Naive thymus-derived CD4-positive, alpha-beta T cell (primary cell): ENCODE data around the gene RPRD1B. TPM values are rescaled to one million over a fixed set of nuclear protein-coding genes. Genes with fewer than 3 reads are reported as not detected.

Experiments
- ATAC-seq: fragments of 150-1000 bp; cut with Tn5 transposase; 2 replicates; pipeline ENCODE4 v1.10.0; 2021; ENCODE audit warnings: mild to moderate bottlenecking, moderate library complexity
- CTCF ChIA-PET: fragments of 350-600 bp; sonication (Branson Sonifier 250); formaldehyde crosslinking; loops from one replicate; lab custom pipeline; 2021; ENCODE audit warnings: antibody characterized with exemption; lab: Charles Lee
- POLR2A ChIA-PET: fragments of 350-600 bp; sonication (Branson Sonifier 250); formaldehyde crosslinking; loops from one replicate; lab custom pipeline; 2021; ENCODE audit warnings: antibody characterized with exemption, inconsistent platforms; lab: Charles Lee
- DNase-seq, 9 donors: peaks; one replicate each; pipeline versions ENCODE4 v3.0.0 to v3.0.0-alpha.2; 2020 to 2022; ENCODE audit warnings: mixed read lengths in 1 of 9
- H3K27ac ChIP-seq: one replicate; pipeline ENCODE4 v1.7.0; 2013; ENCODE audit warnings: mild to moderate bottlenecking, low read depth, low read length, moderate library complexity
- H3K27me3 ChIP-seq, 2 donors: one replicate each; pipeline ENCODE4 v1.7.0; 2013; ENCODE audit warnings: low read length in 2 of 2, mild to moderate bottlenecking in 2 of 2, moderate library complexity in 2 of 2; ENCODE audit not compliant: control insufficient read depth in 2 of 2, insufficient read depth in 2 of 2
- H3K36me3 ChIP-seq, 3 experiments: 1 replicate in 2 of 3; 2 replicates in 1 of 3; pipeline ENCODE4 v1.7.0; 2013; ENCODE audit warnings: low read length in 3 of 3, mild to moderate bottlenecking in 3 of 3, moderate library complexity in 1 of 3; ENCODE audit not compliant: insufficient read depth in 3 of 3, control insufficient read depth in 2 of 3
- H3K4me1 ChIP-seq, 2 donors: one replicate each; pipeline ENCODE4 v1.7.0; 2013; ENCODE audit warnings: low read length in 2 of 2, mild to moderate bottlenecking in 2 of 2, moderate library complexity in 1 of 2; ENCODE audit not compliant: control insufficient read depth in 2 of 2, insufficient read depth in 2 of 2
- H3K4me3 ChIP-seq: 2 replicates; pipeline ENCODE4 v1.7.0; 2013; ENCODE audit warnings: mild to moderate bottlenecking, low read length
- H3K9me3 ChIP-seq, 3 experiments: 1 replicate in 2 of 3; 2 replicates in 1 of 3; pipeline ENCODE4 v1.7.0; 2013; ENCODE audit warnings: low read length in 3 of 3; ENCODE audit not compliant: control insufficient read depth in 2 of 3
- H3K27ac Mint-ChIP-seq, 9 donors: one replicate each; pipeline ENCODE4 v1.8.0; 2020 to 2022; ENCODE audit warnings: mixed read lengths in 9 of 9, mild to moderate bottlenecking in 8 of 9, moderate library complexity in 5 of 9, inconsistent platforms in 2 of 9
- H3K27me3 Mint-ChIP-seq, 5 donors: one replicate each; pipeline ENCODE4 v1.8.0; 2021 to 2022; ENCODE audit warnings: mixed read lengths in 5 of 5, mild to moderate bottlenecking in 1 of 5
- H3K36me3 Mint-ChIP-seq, 5 donors: one replicate each; pipeline ENCODE4 v1.8.0; 2020 to 2022; ENCODE audit warnings: mixed read lengths in 5 of 5, mild to moderate bottlenecking in 3 of 5, inconsistent platforms in 1 of 5
- H3K4me1 Mint-ChIP-seq, 7 donors: one replicate each; pipeline ENCODE4 v1.8.0; 2020 to 2022; ENCODE audit warnings: mixed read lengths in 7 of 7, mild to moderate bottlenecking in 3 of 7, inconsistent platforms in 1 of 7
- H3K4me3 Mint-ChIP-seq, 10 donors: one replicate each; pipeline ENCODE4 v1.8.0; 2020 to 2022; ENCODE audit warnings: mild to moderate bottlenecking in 10 of 10, mixed read lengths in 10 of 10, moderate library complexity in 6 of 10, inconsistent platforms in 2 of 10
- H3K9me3 Mint-ChIP-seq, 11 donors: one replicate each; pipeline ENCODE4 v1.8.0; 2020 to 2022; ENCODE audit warnings: mixed read lengths in 11 of 11, mild to moderate bottlenecking in 4 of 11, inconsistent platforms in 1 of 11, moderate library complexity in 1 of 11
- intact Hi-C, 2 donors: fragments of 100-400 bp; cut with micrococcal nuclease; formaldehyde crosslinking; loops; one replicate each; pipeline ENCODE4 v1.15.1; 2023
- polyA plus RNA-seq, 2 donors: library from polyadenylated mRNA; unstranded; fragments of 300-500 nt; fragmentation: Illumina TruSeq; gene quantifications; one replicate each; pipeline ENCODE4 v1.2.3, GENCODE V29; 2021
- total RNA-seq, 6 experiments: library from RNA in 5 of 6; stranded (reverse) in 5 of 6; gene quantifications; 1 replicate in 5 of 6; 2 replicates in 1 of 6; pipeline ENCODE4 v1.2.3 and lab custom pipeline; 2021 to 2026

RPRD1B gene
- total and polyA plus RNA-seq, 7 experiments from 2014 or later, result 3.4 to 49.1 (median 45.3) TPM

DNA sequence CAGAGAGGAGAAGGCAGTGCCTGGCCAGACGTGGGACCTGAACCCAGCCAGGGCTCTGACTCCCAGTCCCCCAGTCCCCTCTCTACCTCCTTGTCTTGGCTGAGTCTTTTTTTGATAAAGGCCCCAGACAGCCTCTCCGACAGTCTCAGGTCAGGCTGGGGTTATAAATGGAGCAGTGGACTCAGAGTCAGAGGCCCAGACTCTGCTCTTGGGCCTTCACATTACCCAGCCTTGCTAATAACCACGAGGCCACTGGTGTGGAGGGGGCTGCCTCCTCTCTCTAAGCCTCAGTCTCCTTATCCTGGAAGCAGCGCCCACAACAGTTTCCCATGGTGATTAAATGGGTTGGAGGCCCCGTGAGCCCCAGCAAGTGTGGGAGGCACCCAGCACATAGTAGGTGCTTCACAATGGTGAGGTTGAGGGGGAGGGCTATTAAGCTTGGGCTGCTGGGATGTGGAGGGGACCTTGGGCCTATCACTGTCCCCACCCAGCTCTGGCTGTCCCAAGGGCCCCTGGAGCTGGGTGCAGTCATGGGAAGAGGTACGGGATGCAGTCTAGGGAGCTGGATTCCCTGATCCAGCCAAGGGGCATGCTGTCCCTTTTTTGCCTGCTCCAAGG is 95.8 kb downstream of the RPRD1B start:
- no peaks in the 10 kb centered on the region for H3K36me3 Mint-ChIP-seq
- H3K4me3 ChIP-seq, result no peak overlapping the region
- no peak overlapping the region for H3K4me3 Mint-ChIP-seq
- H3K27me3 ChIP-seq, result no peaks in the 10 kb centered on the region
- intact Hi-C loops, result no loop called here
- H3K27me3 Mint-ChIP-seq, result peaks cover 0 to 5% (median 0%) of the 10 kb centered on the region in 5 donors
- no peak overlapping the region for H3K27ac Mint-ChIP-seq
- ChIA-PET POLR2A (no interaction called here), CTCF (no interaction called here)
- H3K9me3 Mint-ChIP-seq, result no peaks in the 10 kb centered on the region
- ATAC-seq, result no peak
- H3K36me3 ChIP-seq, result no peaks in the 10 kb centered on the region
- H3K27ac ChIP-seq, result no peak overlapping the region
- H3K9me3 ChIP-seq, result no peaks in the 10 kb centered on the region
- H3K4me1 Mint-ChIP-seq, result peaks cover 0 to 12% (median 2%) of the 10 kb centered on the region in 7 donors
- no peak for DNase-seq
- H3K4me1 ChIP-seq, result no peaks in the 10 kb centered on the region

DNA sequence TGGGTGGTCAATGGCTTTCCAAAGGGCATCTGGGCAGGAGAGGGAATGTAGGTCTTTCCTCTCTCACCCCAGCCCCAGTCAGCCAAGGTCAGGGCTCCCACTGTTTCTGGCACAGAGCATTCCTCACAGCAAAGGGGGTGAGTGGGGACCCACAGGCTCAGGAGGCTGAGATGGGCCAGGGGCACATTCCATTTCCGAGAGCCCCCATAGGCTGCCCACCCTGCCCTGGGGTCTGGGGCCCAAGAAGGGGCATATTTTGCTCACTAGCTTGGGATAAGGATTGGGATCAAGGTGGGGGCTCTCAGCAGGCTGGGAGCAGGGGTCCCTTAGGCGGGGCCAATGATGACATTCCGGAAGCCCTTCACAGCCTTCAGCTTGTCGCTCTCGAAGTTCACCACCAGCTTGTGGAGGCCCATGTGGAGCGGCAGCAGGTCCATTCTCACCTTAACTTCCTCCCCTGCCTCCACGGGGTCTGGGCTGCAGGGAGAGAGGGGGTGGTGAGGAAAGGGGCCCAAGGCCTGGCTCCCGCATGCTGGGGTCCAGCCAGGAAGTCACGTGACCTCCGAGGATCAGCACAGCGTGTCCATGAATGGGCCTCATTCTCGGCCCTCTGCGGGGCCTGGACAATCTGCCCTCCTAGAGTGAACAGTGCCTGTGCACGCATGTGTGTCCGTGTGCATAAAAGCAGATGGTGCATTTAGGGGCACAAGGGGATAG is 96.5 kb downstream of the RPRD1B start:
- ChIA-PET POLR2A (no interaction called here), CTCF (no interaction called here)
- DNase-seq (no peak), ATAC-seq (no peak)
- Histone ChIP-seq H3K27me3 (no peaks in the 10 kb centered on the region), H3K9me3 (no peaks in the 10 kb centered on the region), H3K4me3 (no peak overlapping the region), H3K4me1 (no peaks in the 10 kb centered on the region), H3K27ac (no peak overlapping the region), H3K36me3 (no peaks in the 10 kb centered on the region)
- Mint-ChIP-seq H3K27ac (no peak overlapping the region), H3K4me3 (no peak overlapping the region), H3K27me3 (peaks cover 0 to 5% (median 0%) of the 10 kb centered on the region in 5 donors), H3K36me3 (no peaks in the 10 kb centered on the region), H3K9me3 (no peaks in the 10 kb centered on the region), H3K4me1 (peaks cover 0 to 19% (median 5%) of the 10 kb centered on the region in 7 donors)
- intact Hi-C loops, result no loop called here

DNA sequence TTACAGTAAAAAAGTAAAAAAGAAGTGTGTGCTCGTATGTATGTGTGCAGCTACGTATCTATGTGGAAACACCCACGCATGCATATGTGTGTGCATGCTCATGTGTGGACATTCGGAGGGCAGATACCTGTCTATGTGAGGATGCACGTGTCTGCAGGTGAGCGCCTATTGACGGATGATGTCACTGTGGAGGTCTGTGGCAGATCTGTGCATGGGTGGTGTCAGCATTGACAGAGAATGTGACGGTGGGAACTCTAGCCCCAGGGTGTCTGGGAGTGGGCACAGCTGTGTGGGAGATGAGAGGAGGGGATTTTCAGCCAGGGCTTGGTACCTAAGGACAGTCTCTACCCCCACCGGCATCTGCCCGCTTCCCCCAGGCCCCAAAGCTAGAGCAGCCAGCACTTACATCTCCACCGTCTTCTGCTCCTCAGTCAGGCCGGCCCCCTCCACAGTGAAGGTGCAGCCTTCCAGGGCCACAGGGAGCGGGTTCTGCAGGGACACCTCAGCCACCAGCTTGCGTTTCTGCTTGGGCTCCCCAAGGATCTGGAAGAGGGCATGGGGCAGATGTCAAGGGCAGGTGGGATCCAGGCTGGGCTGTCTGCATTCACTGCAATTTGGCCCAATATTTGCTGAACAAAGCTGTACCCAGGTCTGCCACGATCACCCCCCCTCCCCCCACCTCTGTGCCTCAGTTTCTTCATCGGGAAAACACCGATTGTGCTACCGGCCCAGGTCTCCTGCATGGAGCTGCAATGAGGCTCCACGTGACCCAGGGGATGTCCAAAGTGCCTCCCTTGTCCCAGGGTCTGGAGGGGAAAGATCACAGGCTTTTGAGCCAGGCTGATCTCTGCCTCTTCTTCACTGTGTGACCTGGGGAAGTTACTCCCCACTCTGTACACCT is 97.4 kb downstream of the RPRD1B start:
- ATAC-seq (no peak), DNase-seq (no peak)
- no peak overlapping the region for H3K27ac ChIP-seq
- ChIA-PET POLR2A (no interaction called here), CTCF (interaction anchor here (0.6 kb wide), 1 partner anchor 394 kb away, joined by 3 read pairs; no protein-coding TSS in a partner anchor)
- no peak overlapping the region for H3K4me3 Mint-ChIP-seq
- no peak overlapping the region for H3K4me3 ChIP-seq
- H3K4me1 ChIP-seq, result no peaks in the 10 kb centered on the region
- no peak overlapping the region for H3K27ac Mint-ChIP-seq
- H3K27me3 Mint-ChIP-seq, result peaks cover 0 to 5% (median 0%) of the 10 kb centered on the region in 5 donors
- H3K36me3 ChIP-seq, result no peaks in the 10 kb centered on the region
- no peaks in the 10 kb centered on the region for H3K9me3 Mint-ChIP-seq
- intact Hi-C loops, result no loop called here
- H3K36me3 Mint-ChIP-seq, result no peaks in the 10 kb centered on the region
- no peaks in the 10 kb centered on the region for H3K9me3 ChIP-seq
- no peaks in the 10 kb centered on the region for H3K27me3 ChIP-seq
- H3K4me1 Mint-ChIP-seq, result peaks cover 0 to 23% (median 5%) of the 10 kb centered on the region in 7 donors

DNA sequence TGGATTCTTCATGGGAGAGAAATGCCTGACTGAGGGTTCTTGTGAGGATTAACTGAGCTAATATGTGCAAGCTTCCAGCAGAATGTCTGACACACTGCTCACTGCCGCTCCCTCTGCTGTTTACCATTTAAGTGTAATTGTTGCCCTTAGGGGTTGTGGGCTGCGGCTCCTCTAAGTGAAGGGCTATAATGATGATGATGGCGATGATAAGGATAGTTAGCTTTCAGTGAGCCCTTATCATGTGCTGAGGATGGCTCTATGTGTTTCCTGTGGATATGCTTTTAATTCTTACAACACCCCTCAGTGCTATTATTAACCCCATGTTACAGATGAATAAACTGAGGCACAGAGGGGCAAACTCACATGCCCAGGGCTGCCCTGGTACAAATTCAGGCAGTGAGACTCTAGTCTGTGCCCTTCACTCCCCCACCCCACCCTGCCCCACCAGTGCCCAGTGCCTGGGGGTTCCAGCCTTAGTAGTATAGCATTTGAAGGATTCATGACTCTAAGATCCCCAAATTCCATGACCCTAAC is 98.1 kb downstream of the RPRD1B start:
- ATAC-seq, result no peak
- CTCF ChIA-PET, result no interaction called here
- Histone ChIP-seq H3K4me3 (no peak overlapping the region), H3K36me3 (no peaks in the 10 kb centered on the region), H3K27ac (no peak overlapping the region), H3K4me1 (no peaks in the 10 kb centered on the region), H3K9me3 (no peaks in the 10 kb centered on the region), H3K27me3 (no peaks in the 10 kb centered on the region)
- Mint-ChIP-seq H3K4me3 (no peak overlapping the region), H3K4me1 (peaks cover 0 to 23% (median 5%) of the 10 kb centered on the region in 7 donors), H3K27me3 (peaks cover 0 to 5% (median 0%) of the 10 kb centered on the region in 5 donors), H3K9me3 (no peaks in the 10 kb centered on the region), H3K36me3 (no peaks in the 10 kb centered on the region), H3K27ac (no peak overlapping the region)
- no peak for DNase-seq
- intact Hi-C loops, result no loop called here
- POLR2A ChIA-PET, result no interaction called here

- Histone ChIP-seq H3K27me3 (no peaks in the 10 kb centered on the region), H3K4me1 (no peaks in the 10 kb centered on the region), H3K9me3 (no peaks in the 10 kb centered on the region), H3K27ac (no peak overlapping the region), H3K4me3 (no peak overlapping the region), H3K36me3 (no peaks in the 10 kb centered on the region)
- no peak overlapping the region for H3K4me3 Mint-ChIP-seq
- no peaks in the 10 kb centered on the region for H3K36me3 Mint-ChIP-seq
- peaks cover 0 to 23% (median 5%) of the 10 kb centered on the region in 7 donors for H3K4me1 Mint-ChIP-seq
- ChIA-PET CTCF (no interaction called here), POLR2A (no interaction called here)
- no peaks in the 10 kb centered on the region for H3K9me3 Mint-ChIP-seq
- H3K27me3 Mint-ChIP-seq, result peaks cover 0 to 5% (median 0%) of the 10 kb centered on the region in 5 donors
- H3K27ac Mint-ChIP-seq, result peak overlapping the region in 1 of 9 donors; percentile 70
- ATAC-seq (no peak), DNase-seq (no peak)
- intact Hi-C loops, result no loop called here
These were observed 98.8 kb downstream of the RPRD1B start for GRCh38 chr20:38132156-38132909.

DNA sequence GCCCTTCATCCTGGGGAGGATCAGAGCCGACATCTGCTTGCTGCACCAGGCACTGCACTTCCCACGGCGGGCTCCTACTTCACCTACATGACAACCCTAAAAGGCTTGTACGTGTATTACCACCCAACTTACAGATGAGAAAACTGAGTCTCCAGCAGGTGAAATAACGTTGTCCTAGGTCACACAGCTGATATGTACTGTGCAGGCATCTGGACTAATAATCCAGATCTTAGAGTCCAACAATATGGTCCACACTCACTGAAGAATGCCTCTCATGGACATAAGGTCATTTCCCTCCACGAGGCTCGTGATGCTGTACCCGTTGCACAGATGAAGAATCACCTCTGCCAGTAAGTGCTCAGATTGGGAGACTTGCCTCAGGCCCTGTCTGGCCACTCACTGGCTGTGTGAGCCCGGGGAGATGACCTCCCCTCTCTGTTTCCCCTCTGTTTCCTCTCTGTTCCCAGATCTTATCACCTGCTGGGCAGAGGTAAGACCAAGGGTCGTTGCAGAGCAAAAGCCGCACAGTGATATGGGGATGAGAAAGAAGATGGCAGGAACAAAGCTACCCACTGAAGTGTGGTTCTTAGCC is 99.5 kb downstream of the RPRD1B start:
- no peak for DNase-seq
- peak overlapping the region in 1 of 9 donors; percentile 34 for H3K27ac Mint-ChIP-seq
- no peaks in the 10 kb centered on the region for H3K27me3 ChIP-seq
- H3K4me3 ChIP-seq, result no peak overlapping the region
- H3K9me3 Mint-ChIP-seq, result no peaks in the 10 kb centered on the region
- no peaks in the 10 kb centered on the region for H3K9me3 ChIP-seq
- no peaks in the 10 kb centered on the region for H3K4me1 ChIP-seq
- peaks cover 0 to 23% (median 5%) of the 10 kb centered on the region in 7 donors for H3K4me1 Mint-ChIP-seq
- no peak overlapping the region for H3K27ac ChIP-seq
- CTCF ChIA-PET, result no interaction called here
- no peak overlapping the region for H3K4me3 Mint-ChIP-seq
- ATAC-seq, result no peak
- intact Hi-C loops, result no loop called here
- POLR2A ChIA-PET, result no interaction called here
- H3K36me3 ChIP-seq, result no peaks in the 10 kb centered on the region
- H3K36me3 Mint-ChIP-seq, result no peaks in the 10 kb centered on the region
- H3K27me3 Mint-ChIP-seq, result peaks cover 0 to 5% (median 0%) of the 10 kb centered on the region in 5 donors
